Stomach (tissue), 4 donors: Measurements from ENCODE around the gene PCARE.

Source experiments
- EP300 ChIP-seq: sonication (generic); formaldehyde crosslinking; IDR thresholded peaks from one replicate; pipeline ENCODE4 v1.6.1; 2017; ENCODE audit warnings: antibody characterized with exemption
- POLR2A ChIP-seq, 4 donors: fragments of 450-650 bp; IDR thresholded peaks; one replicate each; pipeline ENCODE4 v1.6.1; 2016; ENCODE audit warnings: antibody characterized with exemption in 4 of 4, control low read depth in 2 of 4, mild to moderate bottlenecking in 1 of 4, moderate library complexity in 1 of 4
- POLR2AphosphoS5 ChIP-seq, 3 donors: sonication (generic); formaldehyde crosslinking; IDR thresholded peaks; one replicate each; pipeline ENCODE4 v1.6.1; 2016; ENCODE audit warnings: antibody characterized with exemption in 3 of 3
- TF ChIP-seq, protein P1 (sequence below), 7 experiments: fragments of 450-650 bp in 4 of 7; fragments of 200-600 bp in 3 of 7; sonication (generic) in 3 of 7; IDR thresholded peaks; one replicate each; pipeline ENCODE4 v1.5.1; 2016 to 2019; ENCODE audit warnings: antibody characterized with exemption in 7 of 7, control low read depth in 2 of 7, mild to moderate bottlenecking in 1 of 7

- TF ChIP-seq, protein P1, sequence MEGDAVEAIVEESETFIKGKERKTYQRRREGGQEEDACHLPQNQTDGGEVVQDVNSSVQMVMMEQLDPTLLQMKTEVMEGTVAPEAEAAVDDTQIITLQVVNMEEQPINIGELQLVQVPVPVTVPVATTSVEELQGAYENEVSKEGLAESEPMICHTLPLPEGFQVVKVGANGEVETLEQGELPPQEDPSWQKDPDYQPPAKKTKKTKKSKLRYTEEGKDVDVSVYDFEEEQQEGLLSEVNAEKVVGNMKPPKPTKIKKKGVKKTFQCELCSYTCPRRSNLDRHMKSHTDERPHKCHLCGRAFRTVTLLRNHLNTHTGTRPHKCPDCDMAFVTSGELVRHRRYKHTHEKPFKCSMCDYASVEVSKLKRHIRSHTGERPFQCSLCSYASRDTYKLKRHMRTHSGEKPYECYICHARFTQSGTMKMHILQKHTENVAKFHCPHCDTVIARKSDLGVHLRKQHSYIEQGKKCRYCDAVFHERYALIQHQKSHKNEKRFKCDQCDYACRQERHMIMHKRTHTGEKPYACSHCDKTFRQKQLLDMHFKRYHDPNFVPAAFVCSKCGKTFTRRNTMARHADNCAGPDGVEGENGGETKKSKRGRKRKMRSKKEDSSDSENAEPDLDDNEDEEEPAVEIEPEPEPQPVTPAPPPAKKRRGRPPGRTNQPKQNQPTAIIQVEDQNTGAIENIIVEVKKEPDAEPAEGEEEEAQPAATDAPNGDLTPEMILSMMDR (IDR thresholded peaks at IDR 0.05), result no peak
- no peak for TF ChIP-seq POLR2AphosphoS5 (IDR thresholded peaks at IDR 0.05)
- no peak for TF ChIP-seq POLR2A (IDR thresholded peaks at IDR 0.05)
- no peak for TF ChIP-seq EP300
Measured at GRCh38 chr2:29065068-29065811, 9.1 kb downstream of the PCARE start.
